Measurements from ENCODE around the gene TNFRSF12A.
A peak's percentile ranks its signal among the peaks of the same experiment; 100 is the strongest.

The TNFRSF12A gene

GRCh38 chr16:3060339-3061127 lies 40.4 kb downstream of the TNFRSF12A start:
- DNase-seq (ENCODE audit: low read depth): no peak
- no peak for TF ChIP-seq CTCF (IDR thresholded peaks at IDR 0.05; ENCODE audit: low read depth, low read length, missing control alignments)
- no peak overlapping the region for H3K4me3 ChIP-seq (ENCODE audit: low read depth, low read length)

GRCh38 chr16:3062553-3062952 lies 42.4 kb downstream of the TNFRSF12A start:
- H3K4me3 ChIP-seq (ENCODE audit: low read depth, low read length): no peak overlapping the region
- no peak for TF ChIP-seq CTCF (IDR thresholded peaks at IDR 0.05; ENCODE audit: low read depth, low read length, missing control alignments)
- no peak for DNase-seq (ENCODE audit: low read depth)

GRCh38 chr16:3063625-3064386 lies 43.6 kb downstream of the TNFRSF12A start:
- DNase-seq (ENCODE audit: low read depth): no peak
- TF ChIP-seq CTCF (IDR thresholded peaks at IDR 0.05; ENCODE audit: low read depth, low read length, missing control alignments): no peak
- H3K4me3 ChIP-seq (ENCODE audit: low read depth, low read length): no peak overlapping the region

GRCh38 chr16:3065069-3065741 lies 45.0 kb downstream of the TNFRSF12A start, which contains the start of gene IL32:
Gene IL32, plus strand, starts transcription at chr16:3065640. Its CDS starts 172 bp downstream, at chr16:3065812.
- H3K4me3 ChIP-seq (ENCODE audit: low read depth, low read length): peak within 1 kb of the TSS; percentile 32
- TF ChIP-seq CTCF (IDR thresholded peaks at IDR 0.05; ENCODE audit: low read depth, low read length, missing control alignments): no peak
- no peak for DNase-seq (ENCODE audit: low read depth)

- no peak for DNase-seq (ENCODE audit: low read depth)
- peak overlapping the region; percentile 32 for H3K4me3 ChIP-seq (ENCODE audit: low read depth, low read length)
- TF ChIP-seq CTCF (IDR thresholded peaks at IDR 0.05; ENCODE audit: low read depth, low read length, missing control alignments): no peak
Measured at GRCh38 chr16:3065742-3066439, 45.7 kb downstream of the TNFRSF12A start.

GRCh38 chr16:3066440-3066748 lies 46.2 kb downstream of the TNFRSF12A start:
- H3K4me3 ChIP-seq (ENCODE audit: low read depth, low read length): peak overlapping the region; percentile 32
- TF ChIP-seq CTCF (IDR thresholded peaks at IDR 0.05; ENCODE audit: low read depth, low read length, missing control alignments): no peak

More at GRCh38 chr16:3066440-3066748, 46.2 kb downstream of the TNFRSF12A start:
- DNase-seq (ENCODE audit: low read depth): no peak

Data from GM12864 (cell line).